IMR-90 (cell line): ENCODE measurements around the gene OCSTAMP. TPM values are rescaled to one million over a fixed set of nuclear protein-coding genes. Genes with fewer than 3 reads are reported as not detected.

ENCODE experiments used
- ATAC-seq: fragments of 200-7000 bp; cut with Tn5 transposase; 2 replicates; pipeline ENCODE4 v1.9.1; 2020; ENCODE audit warnings: low read depth, mild to moderate bottlenecking, moderate library complexity
- BruUV-seq: library from RNA; stranded (reverse); fragments of 400-500 nt; replicated peaks from 2 replicates; lab custom pipeline; 2021; lab: Mats Ljungman, UMichigan
- CTCF ChIA-PET: fragments of 300-600 bp; formaldehyde crosslinking; extraction: SDS; loops from one replicate; lab custom pipeline; 2021; ENCODE audit warnings: antibody characterized with exemption; lab: Yijun Ruan, JAX
- POLR2A ChIA-PET: fragments of 300-600 bp; sonication (Branson Sonifier 250); formaldehyde crosslinking; loops from one replicate; lab custom pipeline; 2022; ENCODE audit warnings: antibody characterized with exemption; ENCODE audit not compliant: unreplicated experiment; lab: Charles Lee
- DNase-seq: peaks from one replicate; pipeline ENCODE4 v3.0.0; 2013
- H2AFZ ChIP-seq: replicated peaks from 2 replicates; pipeline ENCODE3; 2013; ENCODE audit warnings: low read length, mild to moderate bottlenecking; ENCODE audit not compliant: poor library complexity
- H2AK5ac ChIP-seq: 2 replicates; pipeline ENCODE4 v1.6.1; 2013; ENCODE audit warnings: low read depth, low read length, inconsistent platforms
- H2AK9ac ChIP-seq: replicated peaks from 2 replicates; pipeline ENCODE3; 2013; ENCODE audit warnings: mild to moderate bottlenecking, low read depth, low read length, moderate library complexity; ENCODE audit not compliant: poor library complexity
- H2BK120ac ChIP-seq: 2 replicates; pipeline ENCODE4 v1.6.1; 2013; ENCODE audit warnings: low read depth, low read length, inconsistent platforms
- H2BK15ac ChIP-seq: 3 replicates; pipeline ENCODE4 v1.6.1; 2013; ENCODE audit warnings: low read depth, low read length, inconsistent platforms
- H2BK20ac ChIP-seq: 2 replicates; pipeline ENCODE4 v1.6.1; 2013; ENCODE audit warnings: low read depth, mild to moderate bottlenecking, inconsistent platforms, low read length, moderate library complexity
- H2BK5ac ChIP-seq: 2 replicates; pipeline ENCODE4 v1.6.1; 2013; ENCODE audit warnings: mild to moderate bottlenecking, low read depth, low read length, inconsistent platforms; ENCODE audit not compliant: poor library complexity, severe bottlenecking
- H3K14ac ChIP-seq: replicated peaks from 2 replicates; pipeline ENCODE4 v1.6.1; 2013; ENCODE audit warnings: low read depth, low read length, inconsistent platforms
- H3K18ac ChIP-seq: 2 replicates; pipeline ENCODE4 v1.6.1; 2013; ENCODE audit warnings: low read depth, low read length, control low read depth
- H3K23ac ChIP-seq: 2 replicates; pipeline ENCODE4 v1.6.1; 2013; ENCODE audit warnings: low read depth, low read length, inconsistent platforms
- H3K27ac ChIP-seq: 2 replicates; pipeline ENCODE4 v1.5.1; 2013; ENCODE audit warnings: mild to moderate bottlenecking, control low read depth, low read length; ENCODE audit not compliant: insufficient read depth
- H3K27me3 ChIP-seq: 2 replicates; pipeline ENCODE4 v1.6.1; 2013; ENCODE audit warnings: low read length; ENCODE audit not compliant: control insufficient read depth, insufficient read depth
- H3K36me3 ChIP-seq: 2 replicates; pipeline ENCODE4 v1.6.1; 2013; ENCODE audit warnings: low read length, mixed read lengths; ENCODE audit not compliant: control insufficient read depth, insufficient read depth
- H3K4ac ChIP-seq: 2 replicates; pipeline ENCODE4 v1.6.1; 2013; ENCODE audit warnings: low read depth, low read length, inconsistent platforms
- H3K4me1 ChIP-seq: 2 replicates; pipeline ENCODE4 v1.6.1; 2013; ENCODE audit warnings: low read length, mixed read lengths; ENCODE audit not compliant: control insufficient read depth, insufficient read depth
- H3K4me2 ChIP-seq: 2 replicates; pipeline ENCODE4 v1.6.1; 2013; ENCODE audit warnings: low read depth, mild to moderate bottlenecking, control low read depth, low read length, moderate library complexity
- H3K4me3 ChIP-seq: 2 replicates; pipeline ENCODE4 v1.5.1; 2013; ENCODE audit warnings: low read depth, mild to moderate bottlenecking, control low read depth, low read length, moderate library complexity; ENCODE audit not compliant: insufficient read depth
- H3K56ac ChIP-seq: 2 replicates; pipeline ENCODE4 v1.6.1; 2013; ENCODE audit warnings: low read length, inconsistent platforms; ENCODE audit not compliant: insufficient read depth; ENCODE audit errors: extremely low read depth
- H3K79me1 ChIP-seq, 2 experiments: 2 replicates each; pipeline ENCODE4 v1.6.1; 2013; ENCODE audit warnings: low read length in 2 of 2, inconsistent platforms in 1 of 2, low read depth in 1 of 2
- H3K9ac ChIP-seq: 2 replicates; pipeline ENCODE4 v1.6.1; 2013; ENCODE audit warnings: low read depth, low read length, control low read depth
- H3K9me1 ChIP-seq: 2 replicates; pipeline ENCODE4 v1.6.1; 2013; ENCODE audit warnings: low read length, inconsistent platforms; ENCODE audit not compliant: insufficient read depth
- H3K9me3 ChIP-seq: 2 replicates; pipeline ENCODE4 v1.6.1; 2013; ENCODE audit warnings: low read length; ENCODE audit not compliant: control insufficient read depth, insufficient read depth
- H4K20me1 ChIP-seq: 2 replicates; pipeline ENCODE4 v1.6.1; 2013; ENCODE audit warnings: low read length, inconsistent platforms; ENCODE audit not compliant: insufficient read depth
- H4K5ac ChIP-seq: 2 replicates; pipeline ENCODE4 v1.6.1; 2013; ENCODE audit warnings: mild to moderate bottlenecking, low read depth, low read length, control low read depth
- H4K8ac ChIP-seq, 2 experiments: 2 replicates each; pipeline ENCODE4 v1.6.1; 2013; ENCODE audit warnings: low read depth in 2 of 2, low read length in 2 of 2, control low read depth in 1 of 2, inconsistent platforms in 1 of 2
- H4K91ac ChIP-seq: 2 replicates; pipeline ENCODE4 v1.6.1; 2013; ENCODE audit warnings: low read depth, low read length, inconsistent platforms; ENCODE audit not compliant: insufficient read depth
- BHLHE40 ChIP-seq: fragments of 150-350 bp; IDR thresholded peaks from 2 replicates; pipeline ENCODE4 v1.6.1; 2016; ENCODE audit warnings: mild to moderate bottlenecking, low read depth, low read length
- CHD1 ChIP-seq: IDR thresholded peaks from 2 replicates; pipeline ENCODE4 v1.6.1; 2012; ENCODE audit warnings: low read depth, low read length, improper control_type of control experiment
- FOS ChIP-seq: fragments of 150-350 bp; IDR thresholded peaks from 2 replicates; pipeline ENCODE4 v1.6.1; 2016; ENCODE audit warnings: low read depth, low read length
- MAZ ChIP-seq: IDR thresholded peaks from 2 replicates; pipeline ENCODE4 v1.6.1; 2012; ENCODE audit warnings: low read depth, mild to moderate bottlenecking, low read length, improper control_type of control experiment, moderate library complexity, borderline replicate concordance
- NFE2L2 ChIP-seq: fragments of 150-350 bp; IDR thresholded peaks from 2 replicates; pipeline ENCODE4 v1.6.1; 2016; ENCODE audit warnings: low read depth, mild to moderate bottlenecking, low read length
- RAD21 ChIP-seq: IDR thresholded peaks from 2 replicates; pipeline ENCODE4 v1.6.1; 2012; ENCODE audit warnings: low read length, improper control_type of control experiment
- RCOR1 ChIP-seq: IDR thresholded peaks from 2 replicates; pipeline ENCODE4 v1.6.1; 2012; ENCODE audit warnings: mild to moderate bottlenecking, low read length, improper control_type of control experiment; ENCODE audit not compliant: insufficient replicate concordance
- RFX5 ChIP-seq: IDR thresholded peaks from 2 replicates; pipeline ENCODE4 v1.8.0; 2012; ENCODE audit warnings: low read depth, mild to moderate bottlenecking, low read length, moderate library complexity
- WGBS, 2 experiments: methylation state at CpG; one replicate each; pipeline versions ENCODE4 v1.1.5 to v1.1.7; 2013; ENCODE audit warnings: missing lambda C conversion rate in 2 of 2; ENCODE audit not compliant: insufficient read length in 1 of 2; ENCODE audit errors: extremely low coverage in 2 of 2; 5-methylcytosine and 5-hydroxymethylcytosine counted together
- dilution Hi-C: fragments of 300-500 bp; cut with HindIII; formaldehyde crosslinking; loops from one replicate; pipeline ENCODE4 v1.14.3; 2018; ENCODE audit warnings: low sequenced_read_pairs; ENCODE audit not compliant: unreplicated experiment
- in situ Hi-C: fragments of 300-500 bp; cut with MboI; formaldehyde crosslinking; loops from 3 replicates; pipeline ENCODE4 v1.14.3; 2019; ENCODE audit warnings: low sequenced_read_pairs, inconsistent platforms, mixed read lengths
- intact Hi-C: fragments of 100-400 bp; cut with micrococcal nuclease; formaldehyde crosslinking; loops from 2 replicates; pipeline ENCODE4 v1.10.0; 2022
- polyA plus RNA-seq, 3 experiments: library from polyadenylated mRNA; depleted of rRNA; stranded (reverse); fragments of >200 nt; gene quantifications; 2 replicates each; pipeline ENCODE4 v1.2.3, GENCODE V29; 2012; ENCODE audit warnings: low replicate concordance in 1 of 3
- total RNA-seq: library from RNA; depleted of rRNA; stranded (reverse); fragments of >200 nt; gene quantifications from 2 replicates; pipeline ENCODE4 v1.2.3, GENCODE V29; 2012
- TF ChIP-seq, protein P1 (sequence below): fragments of 150-350 bp; IDR thresholded peaks from 2 replicates; pipeline ENCODE4 v1.6.1; 2016; ENCODE audit warnings: low read depth, mild to moderate bottlenecking, low read length, moderate library complexity, borderline replicate concordance
- TF ChIP-seq, protein P2 (sequence below): conservative IDR thresholded peaks from 2 replicates; pipeline ENCODE4 v1.5.1; 2012; ENCODE audit warnings: mild to moderate bottlenecking, low read depth, low read length, improper control_type of control experiment

The OCSTAMP gene
- total and polyA plus RNA-seq, 2 of the 4 experiments (the other 2 are of a cell fraction): not detected

DNA sequence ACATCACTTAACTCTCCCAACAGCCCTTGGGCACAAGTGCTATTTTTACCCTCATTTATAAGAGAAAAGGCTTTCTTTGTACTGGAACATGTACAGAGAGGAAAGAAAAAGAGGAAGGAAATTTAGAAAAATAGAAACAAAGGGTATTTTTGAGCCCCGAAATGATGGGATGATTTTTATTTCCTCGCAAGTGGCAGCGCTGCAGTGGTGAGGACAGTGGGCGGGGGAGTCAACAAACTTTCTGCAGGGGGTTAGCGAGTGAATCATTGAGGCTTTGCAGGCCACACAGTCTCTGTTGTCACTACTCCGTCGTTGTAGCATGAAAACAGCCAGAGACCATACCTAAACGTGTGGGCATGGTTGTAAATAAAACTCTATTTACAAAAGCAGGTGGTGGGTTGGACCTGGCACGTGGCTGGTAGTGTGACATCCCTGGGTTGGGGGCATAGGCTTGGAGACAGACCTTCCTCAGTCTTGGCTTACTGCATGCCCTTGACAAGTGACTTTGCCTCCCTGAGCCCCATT is 25.5 kb upstream of the OCSTAMP start:
- H3K4me3 ChIP-seq: no peak overlapping the region
- TF ChIP-seq RCOR1 (no peak), NFE2L2 (no peak), RFX5 (no peak), BHLHE40 (no peak), FOS (no peak), CHD1 (no peak), RAD21 (no peak), MAZ (no peak)
- TF ChIP-seq, protein P1, sequence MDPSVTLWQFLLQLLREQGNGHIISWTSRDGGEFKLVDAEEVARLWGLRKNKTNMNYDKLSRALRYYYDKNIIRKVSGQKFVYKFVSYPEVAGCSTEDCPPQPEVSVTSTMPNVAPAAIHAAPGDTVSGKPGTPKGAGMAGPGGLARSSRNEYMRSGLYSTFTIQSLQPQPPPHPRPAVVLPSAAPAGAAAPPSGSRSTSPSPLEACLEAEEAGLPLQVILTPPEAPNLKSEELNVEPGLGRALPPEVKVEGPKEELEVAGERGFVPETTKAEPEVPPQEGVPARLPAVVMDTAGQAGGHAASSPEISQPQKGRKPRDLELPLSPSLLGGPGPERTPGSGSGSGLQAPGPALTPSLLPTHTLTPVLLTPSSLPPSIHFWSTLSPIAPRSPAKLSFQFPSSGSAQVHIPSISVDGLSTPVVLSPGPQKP: no peak
- TF ChIP-seq, protein P2, sequence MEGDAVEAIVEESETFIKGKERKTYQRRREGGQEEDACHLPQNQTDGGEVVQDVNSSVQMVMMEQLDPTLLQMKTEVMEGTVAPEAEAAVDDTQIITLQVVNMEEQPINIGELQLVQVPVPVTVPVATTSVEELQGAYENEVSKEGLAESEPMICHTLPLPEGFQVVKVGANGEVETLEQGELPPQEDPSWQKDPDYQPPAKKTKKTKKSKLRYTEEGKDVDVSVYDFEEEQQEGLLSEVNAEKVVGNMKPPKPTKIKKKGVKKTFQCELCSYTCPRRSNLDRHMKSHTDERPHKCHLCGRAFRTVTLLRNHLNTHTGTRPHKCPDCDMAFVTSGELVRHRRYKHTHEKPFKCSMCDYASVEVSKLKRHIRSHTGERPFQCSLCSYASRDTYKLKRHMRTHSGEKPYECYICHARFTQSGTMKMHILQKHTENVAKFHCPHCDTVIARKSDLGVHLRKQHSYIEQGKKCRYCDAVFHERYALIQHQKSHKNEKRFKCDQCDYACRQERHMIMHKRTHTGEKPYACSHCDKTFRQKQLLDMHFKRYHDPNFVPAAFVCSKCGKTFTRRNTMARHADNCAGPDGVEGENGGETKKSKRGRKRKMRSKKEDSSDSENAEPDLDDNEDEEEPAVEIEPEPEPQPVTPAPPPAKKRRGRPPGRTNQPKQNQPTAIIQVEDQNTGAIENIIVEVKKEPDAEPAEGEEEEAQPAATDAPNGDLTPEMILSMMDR: no peak
- BruUV-seq: no TSS peak
- no peaks in the 10 kb centered on the region for H4K20me1 ChIP-seq
- no peaks in the 10 kb centered on the region for H3K36me3 ChIP-seq
- H2AK9ac ChIP-seq: no peak overlapping the region
- H2BK5ac ChIP-seq: no peak overlapping the region
- H3K4me2 ChIP-seq: no peak overlapping the region
- H3K9me3 ChIP-seq: no peaks in the 10 kb centered on the region
- POLR2A ChIA-PET: no interaction called here
- no peak for DNase-seq
- H2BK15ac ChIP-seq: no peak overlapping the region
- H3K27ac ChIP-seq: no peak overlapping the region
- ATAC-seq: no peak
- no peaks in the 10 kb centered on the region for H3K27me3 ChIP-seq
- H4K91ac ChIP-seq: no peak overlapping the region
- no peak overlapping the region for H4K8ac ChIP-seq
- H3K4me1 ChIP-seq: peaks cover 2% of the 10 kb centered on the region; the same call in 1 of the 2 replicates
- no peak overlapping the region for H3K18ac ChIP-seq
- intact Hi-C loops: no loop called here
- no peak overlapping the region for H3K23ac ChIP-seq
- H3K14ac ChIP-seq: no peak overlapping the region
- in situ Hi-C loops: no loop called here
- H3K9me1 ChIP-seq: no peaks in the 10 kb centered on the region
- H2BK120ac ChIP-seq: no peak overlapping the region
- no peak overlapping the region for H4K5ac ChIP-seq
- no peak overlapping the region for H2AK5ac ChIP-seq
- CTCF ChIA-PET: no interaction called here
- dilution Hi-C loops: no loop called here
- H3K4ac ChIP-seq: no peak overlapping the region
- H2BK20ac ChIP-seq: no peak overlapping the region
- WGBS, 2 experiments: 60% methylated on average over 3 of the region's 9 CpGs; no CpG with 5 or more reads in 1 of the 2 experiments
- H3K56ac ChIP-seq: no peak overlapping the region
- no peak overlapping the region for H3K9ac ChIP-seq
- H3K79me1 ChIP-seq: no peaks in the 10 kb centered on the region
- H2AFZ ChIP-seq: no peak overlapping the region
